Measurements from ENCODE around the gene PLCH2.
A peak's percentile ranks its signal among the peaks of the same experiment; 100 is the strongest.
"Not testable (repeated sequence)": the region's sequence is repeated elsewhere in the genome, so short reads cannot be mapped to it uniquely, and the experiment has no call there.

The PLCH2 gene

DNA sequence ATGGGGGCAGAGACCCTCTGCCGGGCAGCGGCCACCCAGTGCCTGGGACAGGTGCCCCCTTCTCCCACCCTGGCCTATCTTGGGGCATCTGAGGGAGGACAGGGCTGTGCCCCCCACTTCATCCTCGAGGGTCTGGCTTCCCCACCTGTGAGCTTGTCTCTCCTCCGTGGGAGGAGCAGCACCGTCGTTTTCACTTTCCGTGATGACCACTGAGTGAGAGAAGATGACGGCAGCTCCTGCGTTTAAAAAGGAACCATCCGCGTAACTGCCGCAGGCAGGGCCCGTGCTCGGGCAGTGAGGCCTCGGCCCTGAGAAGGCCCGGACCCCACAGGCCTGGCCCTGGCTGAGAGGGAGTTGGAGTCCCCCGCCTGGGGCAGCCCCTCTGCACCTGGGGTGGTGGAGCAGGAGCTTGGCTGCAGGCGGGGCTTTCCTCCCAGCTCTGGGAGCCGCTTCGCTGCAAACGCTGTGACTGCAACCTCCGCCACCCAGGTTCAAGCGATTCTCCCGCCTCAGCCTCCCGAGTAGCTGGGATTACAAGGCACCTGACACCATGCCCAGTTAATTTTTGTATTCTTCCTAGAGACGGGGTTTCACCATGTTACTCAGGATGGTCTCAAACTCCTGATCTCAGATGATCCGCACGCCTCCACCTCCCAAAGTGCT, 73.4 kb downstream of the PLCH2 start:
- not testable (repeated sequence) for DNase-seq

- not testable (repeated sequence) for DNase-seq
Measured at GRCh38 chr1:2550309-2550861, 74.3 kb downstream of the PLCH2 start.

- not testable (repeated sequence) for DNase-seq
Measured at GRCh38 chr1:2551544-2551943, 75.5 kb downstream of the PLCH2 start.

GRCh38 chr1:2552189-2552588, 76.1 kb downstream of the PLCH2 start:
- DNase-seq, result no peak

DNA sequence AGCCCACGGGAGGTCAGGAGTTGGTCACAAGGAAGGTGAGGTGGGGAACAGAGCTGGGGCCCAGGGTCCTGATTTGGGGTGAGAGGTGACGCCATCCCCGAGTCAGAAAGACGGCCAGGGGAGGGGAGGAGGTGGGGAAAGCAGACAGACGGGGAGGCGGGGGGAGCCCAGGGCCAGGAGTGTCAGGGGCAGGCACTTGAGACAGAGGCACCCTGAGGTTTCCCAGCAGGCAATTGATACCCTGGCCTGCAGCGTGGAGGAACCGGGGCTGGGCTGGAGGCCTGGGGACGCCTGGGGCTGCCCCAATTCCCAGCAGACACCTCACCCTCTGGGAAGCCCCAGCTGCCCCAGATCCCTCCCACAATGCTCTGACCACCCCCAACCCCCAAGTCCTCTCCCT, 77.0 kb downstream of the PLCH2 start:
- not testable (repeated sequence) for DNase-seq

DNA sequence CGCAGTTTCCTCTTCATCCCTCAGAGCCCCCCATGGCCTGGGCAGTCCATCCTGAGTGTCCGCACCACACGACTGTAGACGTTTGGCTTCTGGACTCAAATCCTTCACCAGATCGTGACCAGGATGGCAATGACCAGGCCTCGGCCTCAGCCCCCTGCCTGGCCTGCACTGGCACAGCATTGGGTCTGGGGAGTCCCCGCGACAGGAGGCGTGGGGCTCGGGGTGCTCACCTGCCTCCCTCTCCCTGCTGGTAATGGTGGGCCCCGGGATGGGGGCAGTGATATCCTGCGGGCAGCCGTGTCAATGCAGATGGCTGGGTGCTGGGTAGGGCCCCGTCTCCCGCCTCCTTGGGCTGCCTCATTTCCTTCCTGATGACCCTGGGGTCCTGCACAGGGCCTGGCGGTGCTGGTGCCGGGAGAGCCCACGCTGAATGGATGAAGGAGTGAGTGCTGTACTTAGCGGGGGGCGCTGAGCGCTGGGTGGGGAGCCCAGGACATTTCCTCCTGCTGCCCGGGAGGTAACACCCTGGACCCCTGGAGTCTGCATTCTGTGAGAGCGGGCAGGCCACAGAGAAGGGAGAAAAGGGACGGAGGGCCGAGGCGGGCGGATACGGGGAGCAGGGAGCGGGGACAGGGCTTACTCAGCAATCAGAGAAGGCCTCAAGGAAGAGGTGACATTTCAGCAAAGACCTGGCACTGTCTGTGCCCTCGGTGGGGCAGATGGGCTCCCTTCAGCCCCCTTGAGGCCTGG, 78.0 kb downstream of the PLCH2 start:
- DNase-seq, result no peak

- peak; percentile 86 for DNase-seq
Measured at GRCh38 chr1:2554621-2555387, 78.7 kb downstream of the PLCH2 start.

All from activated CD8-positive, alpha-beta memory T cell treated with anti-CD3 and anti-CD28 coated beads for 24 hours (primary cell).